ENCODE measurements around the gene GIGYF2.

DNA sequence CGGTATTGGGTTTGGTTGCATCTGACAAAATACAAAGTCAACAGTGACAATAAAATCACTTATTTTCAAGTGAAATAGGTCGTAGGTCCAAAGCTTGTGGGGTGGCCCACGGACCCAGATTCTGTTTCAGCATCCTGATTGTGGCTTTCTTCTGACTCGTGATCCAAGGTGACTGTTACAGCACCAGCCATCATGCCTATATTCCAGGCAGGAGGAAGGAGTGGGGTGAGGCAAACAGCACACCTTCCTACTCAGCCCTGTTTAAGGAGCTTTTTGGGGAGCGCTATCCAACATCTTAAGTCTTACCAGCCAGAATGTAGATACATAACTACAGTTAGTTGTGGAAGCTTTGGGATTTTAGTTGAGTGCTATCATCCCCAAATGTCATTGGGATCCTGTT lies 164.2 kb downstream of the GIGYF2 start:
- TF ChIP-seq KDM1A (IDR thresholded peaks at IDR 0.05; ENCODE audit: low read depth), result no peak
- TF ChIP-seq, protein P1, sequence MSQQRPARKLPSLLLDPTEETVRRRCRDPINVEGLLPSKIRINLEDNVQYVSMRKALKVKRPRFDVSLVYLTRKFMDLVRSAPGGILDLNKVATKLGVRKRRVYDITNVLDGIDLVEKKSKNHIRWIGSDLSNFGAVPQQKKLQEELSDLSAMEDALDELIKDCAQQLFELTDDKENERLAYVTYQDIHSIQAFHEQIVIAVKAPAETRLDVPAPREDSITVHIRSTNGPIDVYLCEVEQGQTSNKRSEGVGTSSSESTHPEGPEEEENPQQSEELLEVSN (IDR thresholded peaks at IDR 0.05; ENCODE audit: borderline replicate concordance, low read depth), result no peak

All from A549 (cell line).